Stimulated activated CD8-positive, alpha-beta memory T cell treated with anti-CD3 and anti-CD28 coated beads, Interleukin-12 subunit alpha, Interleukin-12 subunit beta, amount 100 ng/mL, for 24 hours (primary cell): Measurements from ENCODE around the gene SMAD5.

ENCODE experiments used
- DNase-seq: peaks from one replicate; pipeline ENCODE4 v3.0.0-alpha.2; 2020; ENCODE audit errors: extremely low read depth

The SMAD5 gene

DNA sequence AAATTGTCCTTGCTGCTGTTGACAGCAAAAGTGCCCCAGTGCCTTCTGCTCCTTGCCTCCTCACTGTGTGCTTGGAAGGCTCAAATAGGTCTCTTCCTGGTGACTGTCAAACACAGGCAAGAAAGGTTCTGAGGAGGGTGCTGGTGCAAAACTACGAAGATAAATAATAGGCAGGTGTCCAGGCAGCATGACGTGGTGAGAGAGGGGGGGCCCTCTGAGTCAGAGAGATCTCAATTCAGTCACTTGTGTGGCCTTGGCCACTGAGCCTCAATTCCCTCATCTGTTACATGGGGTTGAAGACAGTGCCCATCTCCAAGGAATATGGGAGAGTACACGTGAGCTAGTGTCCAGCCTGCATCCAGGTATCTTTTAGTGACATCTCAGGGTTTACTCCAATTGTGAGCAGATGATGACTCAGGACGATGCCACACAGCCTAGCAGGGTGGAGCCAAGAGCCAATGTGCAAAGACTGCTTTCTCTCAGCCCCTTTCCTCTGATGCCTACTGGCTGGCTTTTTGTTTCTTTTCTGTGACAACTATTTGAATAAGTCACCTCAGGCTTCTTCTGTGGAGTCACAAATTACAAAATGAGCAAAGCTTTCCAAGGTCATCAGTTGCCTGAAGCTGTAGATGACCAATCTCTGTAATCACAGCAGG lies 90.1 kb downstream of the SMAD5 start:
- no peak for DNase-seq

- no peak for DNase-seq
These were observed 93.2 kb downstream of the SMAD5 start for GRCh38 chr5:136225796-136226195.

DNA sequence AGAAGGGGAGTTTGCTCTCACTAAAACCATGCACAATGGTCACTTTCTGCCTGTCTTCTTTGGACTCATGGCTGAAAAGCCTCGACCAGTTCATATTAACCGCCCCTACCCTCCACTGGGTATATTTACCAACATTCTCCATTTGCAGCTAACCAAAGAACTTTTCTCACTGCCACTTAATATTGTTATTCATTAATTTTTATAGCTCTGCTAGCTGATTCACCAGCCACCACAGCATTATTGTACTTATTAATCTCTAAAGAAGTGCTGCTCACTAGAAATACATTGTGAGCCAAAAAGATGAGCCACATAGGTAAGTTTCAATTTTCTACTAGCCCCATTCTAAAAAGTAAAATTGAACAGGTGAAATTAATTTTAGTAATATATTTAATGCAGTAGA lies 93.8 kb downstream of the SMAD5 start:
- no peak for DNase-seq

DNA sequence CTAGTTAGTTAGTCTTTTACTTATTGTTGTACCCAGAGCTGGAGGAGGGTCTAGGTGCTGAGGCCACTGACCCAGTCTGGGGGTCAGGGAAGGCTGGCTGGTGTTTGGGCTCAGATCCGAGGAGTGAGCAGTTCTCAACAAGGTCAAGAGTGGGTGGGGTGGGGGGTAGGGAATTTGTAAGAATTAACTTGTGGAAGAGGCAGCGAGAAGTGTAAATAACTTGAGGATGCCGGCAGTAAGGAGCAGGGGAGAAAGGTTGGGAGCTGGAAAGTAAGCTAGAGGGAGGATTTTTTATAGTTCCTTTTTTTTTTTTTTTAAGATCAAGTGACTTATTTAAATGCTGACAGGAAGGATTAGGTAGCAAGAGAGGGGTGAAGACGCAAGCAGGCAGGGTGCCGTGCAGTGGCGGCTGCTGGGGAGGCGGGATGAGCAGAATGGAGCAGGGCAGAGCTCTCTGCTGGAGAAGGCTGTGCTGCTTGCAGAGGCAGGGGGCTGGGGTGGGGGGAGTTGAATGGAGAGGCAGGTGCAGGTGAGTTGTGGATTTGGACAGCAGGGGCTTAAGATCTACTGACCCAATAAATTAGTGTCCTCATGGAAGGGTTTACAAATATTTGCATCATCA lies 95.6 kb downstream of the SMAD5 start:
- no peak for DNase-seq

GRCh38 chr5:136230176-136230575 lies 97.5 kb downstream of the SMAD5 start:
- DNase-seq: no peak

GRCh38 chr5:136232316-136232715 lies 99.7 kb downstream of the SMAD5 start:
- DNase-seq: no peak
